HEK293T (cell line): Measurements from ENCODE around the gene MARK2.

Source experiments
- ARNT ChIP-seq: fragments of 450-650 bp; IDR thresholded peaks from 2 replicates; pipeline ENCODE4 v1.6.1; 2017; ENCODE audit warnings: mild to moderate bottlenecking
- BHLHE40 ChIP-seq: fragments of 450-650 bp; IDR thresholded peaks from 2 replicates; pipeline ENCODE4 v1.6.1; 2016; ENCODE audit warnings: mild to moderate bottlenecking, moderate library complexity, borderline replicate concordance
- CTBP1 ChIP-seq: fragments of 450-650 bp; IDR thresholded peaks from 2 replicates; pipeline ENCODE4 v1.6.1; 2016; ENCODE audit warnings: borderline replicate concordance
- ELF4 ChIP-seq: fragments of 450-650 bp; IDR thresholded peaks from 2 replicates; pipeline ENCODE4 v1.6.1; 2017; ENCODE audit warnings: antibody characterized with exemption
- FOXK2 ChIP-seq: fragments of 450-650 bp; IDR thresholded peaks from 2 replicates; pipeline ENCODE4 v1.6.1; 2016; ENCODE audit warnings: mild to moderate bottlenecking
- FOXM1 ChIP-seq: fragments of 450-650 bp; IDR thresholded peaks from 2 replicates; pipeline ENCODE4 v1.6.1; 2017; ENCODE audit warnings: mild to moderate bottlenecking, borderline replicate concordance
- HDGF ChIP-seq: fragments of 450-650 bp; IDR thresholded peaks from 2 replicates; pipeline ENCODE4 v1.6.1; 2017; ENCODE audit warnings: antibody characterized with exemption, borderline replicate concordance
- L3MBTL2 ChIP-seq: fragments of 450-650 bp; conservative IDR thresholded peaks from 2 replicates; pipeline ENCODE4 v1.6.1; 2016; ENCODE audit warnings: mild to moderate bottlenecking
- LEF1 ChIP-seq: fragments of 450-650 bp; IDR thresholded peaks from 2 replicates; pipeline ENCODE4 v1.6.1; 2017; ENCODE audit warnings: mild to moderate bottlenecking, borderline replicate concordance
- SP1 ChIP-seq: fragments of 450-650 bp; IDR thresholded peaks from 2 replicates; pipeline ENCODE4 v1.6.1; 2017
- SUZ12 ChIP-seq: fragments of 450-650 bp; IDR thresholded peaks from 2 replicates; pipeline ENCODE4 v1.6.1; 2016; ENCODE audit warnings: mild to moderate bottlenecking
- TARDBP ChIP-seq: fragments of 450-650 bp; IDR thresholded peaks from 2 replicates; pipeline ENCODE4 v1.6.1; 2016
- TF ChIP-seq, protein P1 (sequence below): fragments of 450-650 bp; IDR thresholded peaks from 2 replicates; pipeline ENCODE4 v1.6.1; 2016

DNA sequence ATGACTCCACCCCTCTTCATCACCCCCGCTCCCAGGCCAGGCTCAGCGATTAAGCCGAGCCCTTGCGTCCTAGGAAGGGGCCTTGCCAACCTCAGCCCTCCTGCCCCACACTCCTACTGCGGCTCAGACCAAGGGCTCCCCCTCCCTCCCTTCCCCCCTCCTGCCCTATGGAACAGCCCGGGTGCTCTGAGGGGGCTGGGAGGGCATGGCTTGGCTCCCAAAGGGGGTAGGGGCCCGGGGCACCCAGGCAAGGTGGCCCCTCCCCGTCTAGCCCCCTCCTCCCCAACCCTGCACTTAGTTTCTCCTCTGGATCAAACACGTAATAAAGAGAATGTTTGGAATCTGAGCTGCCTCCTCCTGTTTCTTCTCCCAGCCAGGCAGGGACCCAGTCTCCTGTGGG lies 71.8 kb downstream of the MARK2 start:
- TF ChIP-seq FOXM1 (no peak), ARNT (no peak), TARDBP (no peak), L3MBTL2 (no peak), HDGF (no peak), BHLHE40 (no peak), SP1 (no peak), FOXK2 (no peak), LEF1 (no peak), SUZ12 (no peak), ELF4 (no peak), CTBP1 (no peak)
- TF ChIP-seq, protein P1, sequence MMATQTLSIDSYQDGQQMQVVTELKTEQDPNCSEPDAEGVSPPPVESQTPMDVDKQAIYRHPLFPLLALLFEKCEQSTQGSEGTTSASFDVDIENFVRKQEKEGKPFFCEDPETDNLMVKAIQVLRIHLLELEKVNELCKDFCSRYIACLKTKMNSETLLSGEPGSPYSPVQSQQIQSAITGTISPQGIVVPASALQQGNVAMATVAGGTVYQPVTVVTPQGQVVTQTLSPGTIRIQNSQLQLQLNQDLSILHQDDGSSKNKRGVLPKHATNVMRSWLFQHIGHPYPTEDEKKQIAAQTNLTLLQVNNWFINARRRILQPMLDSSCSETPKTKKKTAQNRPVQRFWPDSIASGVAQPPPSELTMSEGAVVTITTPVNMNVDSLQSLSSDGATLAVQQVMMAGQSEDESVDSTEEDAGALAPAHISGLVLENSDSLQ, result no peak
